ENCODE data around the gene AK5. TPM values are rescaled to one million over a fixed set of nuclear protein-coding genes. Genes with fewer than 3 reads are reported as not detected.

Gene AK5
- total and polyA plus RNA-seq, 8 donors = 0.11 to 0.87 (median 0.28) TPM; not detected in 1

GRCh38 chr1:77550135-77550534 lies 268.3 kb downstream of the AK5 start:
- TF ChIP-seq CTCF (IDR thresholded peaks at IDR 0.05) = no peak
- 85 to 86% methylated on average over 5 of the region's 5 CpGs for WGBS, 2 donors
- no peak overlapping the region for H3K27ac ChIP-seq
- H3K27me3 ChIP-seq = no peaks in the 10 kb centered on the region
- H3K36me3 ChIP-seq = no peaks in the 10 kb centered on the region
- intact Hi-C loops (cut with DNase I) = no loop called here
- H3K4me3 ChIP-seq = no peak overlapping the region
- DNase-seq = no peak
- H3K4me1 ChIP-seq = no peaks in the 10 kb centered on the region
- no peak for ATAC-seq
- H3K9me3 ChIP-seq = no peaks in the 10 kb centered on the region
- FAIRE-seq = no peak

- Histone ChIP-seq H3K36me3 (no peaks in the 10 kb centered on the region), H3K27ac (no peak overlapping the region), H3K27me3 (no peaks in the 10 kb centered on the region), H3K4me3 (no peak overlapping the region), H3K9me3 (no peaks in the 10 kb centered on the region), H3K4me1 (no peaks in the 10 kb centered on the region)
- intact Hi-C loops (cut with DNase I) = no loop called here
- FAIRE-seq = no peak
- ATAC-seq = no peak
- TF ChIP-seq CTCF (IDR thresholded peaks at IDR 0.05) = no peak
- DNase-seq = no peak
- WGBS, 2 donors = 84 to 90% methylated on average over 1 of the region's 1 CpG
Measured at GRCh38 chr1:77552626-77553025, 270.8 kb downstream of the AK5 start.

- FAIRE-seq = no peak
- WGBS, 2 donors = 24 to 27% methylated on average over 9 of the region's 9 CpGs
Measured at GRCh38 chr1:77553568-77554291, 271.9 kb downstream of the AK5 start.

GRCh38 chr1:77556045-77556444 lies 274.2 kb downstream of the AK5 start:
- ATAC-seq (no peak), FAIRE-seq (no peak)
- no peaks in the 10 kb centered on the region for H3K36me3 ChIP-seq

More at GRCh38 chr1:77553568-77554291, 271.9 kb downstream of the AK5 start:
- Histone ChIP-seq H3K9me3 (no peaks in the 10 kb centered on the region), H3K27me3 (no peaks in the 10 kb centered on the region), H3K4me3 (no peak overlapping the region), H3K4me1 (no peaks in the 10 kb centered on the region), H3K27ac (no peak overlapping the region), H3K36me3 (no peaks in the 10 kb centered on the region)
- DNase-seq (no peak), ATAC-seq (no peak)
- TF ChIP-seq CTCF (IDR thresholded peaks at IDR 0.05) = no peak
- intact Hi-C loops (cut with DNase I) = no loop called here

More at GRCh38 chr1:77556045-77556444, 274.2 kb downstream of the AK5 start:
- Histone ChIP-seq H3K4me3 (no peak overlapping the region), H3K9me3 (no peaks in the 10 kb centered on the region), H3K4me1 (no peaks in the 10 kb centered on the region), H3K27me3 (no peaks in the 10 kb centered on the region), H3K27ac (no peak overlapping the region)
- intact Hi-C loops (cut with DNase I) = no loop called here
- TF ChIP-seq CTCF (IDR thresholded peaks at IDR 0.05) = no peak
- DNase-seq = no peak
- 66 to 69% methylated on average over 1 of the region's 1 CpG for WGBS, 2 donors

Measured in pancreas (tissue), 10 donors.